ENCODE results near the gene ADCY4. TPM values are rescaled to one million over a fixed set of nuclear protein-coding genes. Genes with fewer than 3 reads are reported as not detected.

Gene ADCY4
- total RNA-seq, 1 experiment from 2014 or later: 3.4 TPM

DNA sequence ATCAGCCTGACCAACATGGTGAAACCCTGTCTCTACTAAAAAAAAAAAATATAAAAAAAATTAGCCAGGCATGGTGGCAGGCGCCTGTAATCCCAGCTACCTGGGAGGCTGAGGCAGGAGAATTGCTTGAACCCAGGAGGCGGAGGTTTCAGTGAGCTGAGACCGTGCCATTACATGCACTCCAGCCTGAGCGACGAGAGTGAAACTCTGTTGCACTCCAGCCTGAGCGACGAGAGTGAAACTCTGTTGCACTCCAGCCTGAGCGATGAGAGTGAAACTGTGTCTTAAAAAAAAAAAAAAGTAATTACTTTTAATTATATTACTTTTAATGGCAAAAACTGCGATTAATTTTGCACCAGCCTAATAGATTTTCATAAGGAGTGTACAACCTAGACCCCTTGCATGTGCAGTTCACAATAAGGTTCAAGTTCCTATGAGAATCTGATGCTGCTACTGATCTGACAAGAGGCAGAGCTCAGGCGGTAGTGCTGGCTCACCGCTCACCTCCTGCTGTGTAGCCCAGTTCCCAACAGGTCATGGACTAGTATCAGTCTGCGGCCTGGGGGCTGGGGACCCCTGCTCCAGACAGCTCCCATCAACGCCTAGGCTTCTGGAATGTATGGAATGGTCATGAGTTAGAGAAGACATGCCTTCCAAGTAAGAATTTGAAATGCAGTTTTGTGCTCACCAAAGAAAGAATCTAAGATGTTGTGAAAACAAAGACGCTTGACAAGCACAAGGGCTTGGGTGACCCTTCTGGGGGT, 13.5 kb downstream of the ADCY4 start:
- no TSS peak for BruUV-seq (replicated peaks)
- CTCF ChIA-PET: no interaction called here
- Mint-ChIP-seq H3K36me3 (ENCODE audit: insufficient read depth, unreplicated experiment) (peaks cover 7% of the 10 kb centered on the region), H3K4me1 (ENCODE audit: low read depth, unreplicated experiment) (no peaks in the 10 kb centered on the region), H3K9me3 (ENCODE audit: low read depth, unreplicated experiment) (no peaks in the 10 kb centered on the region), H3K27ac (ENCODE audit: unreplicated experiment) (no peak overlapping the region), H3K4me3 (ENCODE audit: low read depth, unreplicated experiment) (no peak overlapping the region), H3K27me3 (ENCODE audit: unreplicated experiment) (peaks cover 66% of the 10 kb centered on the region)
- DNase-seq: no peak
- intact Hi-C loops (cut with micrococcal nuclease; ENCODE audit: unreplicated experiment): no loop called here
- TF ChIP-seq CTCF (IDR thresholded peaks at IDR 0.05; ENCODE audit: unreplicated experiment): no peak

DNA sequence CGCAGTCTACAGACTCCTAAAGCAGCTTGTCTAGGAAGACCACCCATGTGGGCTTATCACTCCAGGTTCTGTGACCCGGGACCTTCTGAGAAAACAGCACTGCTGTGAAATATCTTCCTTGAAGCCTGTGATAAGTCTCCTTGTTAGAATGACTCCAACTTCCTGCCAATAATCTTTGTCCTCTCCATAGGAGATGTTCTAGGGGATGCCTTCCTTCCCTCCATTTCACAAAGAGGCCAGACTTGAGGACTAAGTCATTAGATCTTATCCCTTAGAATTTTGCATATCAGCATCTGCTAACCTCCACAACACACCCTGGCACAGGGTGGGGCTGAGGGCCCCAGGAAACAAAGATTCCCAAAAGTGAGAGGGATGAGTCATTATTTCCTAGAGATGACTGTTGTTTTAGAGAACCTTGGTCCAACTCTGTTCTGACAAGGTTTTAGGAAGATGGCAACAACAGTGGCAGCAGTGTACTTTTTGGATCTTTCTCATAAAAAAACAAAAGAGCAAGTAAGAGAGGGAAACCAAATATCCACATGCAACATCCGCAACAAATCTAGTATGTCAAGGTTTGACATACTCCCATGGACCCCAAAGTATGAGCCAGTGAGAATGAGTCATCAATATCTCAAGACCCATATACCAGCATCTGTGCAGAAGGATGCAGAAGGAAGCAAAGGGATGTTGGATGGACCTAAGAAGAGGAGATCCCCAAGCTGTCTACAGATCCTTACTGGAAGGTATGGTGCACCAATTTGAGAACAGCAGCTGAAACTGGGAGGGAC, 17.5 kb downstream of the ADCY4 start:
- no TSS peak for BruUV-seq (replicated peaks)
- Mint-ChIP-seq H3K36me3 (ENCODE audit: insufficient read depth, unreplicated experiment) (peaks cover 22% of the 10 kb centered on the region), H3K27me3 (ENCODE audit: unreplicated experiment) (peaks cover 59% of the 10 kb centered on the region), H3K4me3 (ENCODE audit: low read depth, unreplicated experiment) (no peak overlapping the region), H3K27ac (ENCODE audit: unreplicated experiment) (peak overlapping the region; percentile 44), H3K9me3 (ENCODE audit: low read depth, unreplicated experiment) (no peaks in the 10 kb centered on the region), H3K4me1 (ENCODE audit: low read depth, unreplicated experiment) (peaks cover 8% of the 10 kb centered on the region)
- intact Hi-C loops (cut with micrococcal nuclease; ENCODE audit: unreplicated experiment): no loop called here
- CTCF ChIA-PET: no interaction called here
- no peak for DNase-seq
- TF ChIP-seq CTCF (IDR thresholded peaks at IDR 0.05; ENCODE audit: unreplicated experiment): no peak

GRCh38 chr14:24316597-24316950, 18.3 kb downstream of the ADCY4 start:
- Mint-ChIP-seq H3K4me1 (ENCODE audit: low read depth, unreplicated experiment) (peaks cover 8% of the 10 kb centered on the region), H3K36me3 (ENCODE audit: insufficient read depth, unreplicated experiment) (peaks cover 27% of the 10 kb centered on the region), H3K27ac (ENCODE audit: unreplicated experiment) (no peak overlapping the region), H3K27me3 (ENCODE audit: unreplicated experiment) (peaks cover 51% of the 10 kb centered on the region), H3K4me3 (ENCODE audit: low read depth, unreplicated experiment) (no peak overlapping the region), H3K9me3 (ENCODE audit: low read depth, unreplicated experiment) (no peaks in the 10 kb centered on the region)
- no peak for DNase-seq
- CTCF ChIA-PET: interaction anchor here (1.0 to 1.5 kb wide), 2 partner anchors 9 to 115 kb away, joined by 3 to 4 read pairs; partner anchors contain the start of gene CIDEB
- no peak for TF ChIP-seq CTCF (IDR thresholded peaks at IDR 0.05; ENCODE audit: unreplicated experiment)
- BruUV-seq (replicated peaks): no TSS peak
- intact Hi-C loops (cut with micrococcal nuclease; ENCODE audit: unreplicated experiment): no loop called here

- peaks cover 50% of the 10 kb centered on the region for H3K27me3 Mint-ChIP-seq (ENCODE audit: unreplicated experiment)
- peaks cover 27% of the 10 kb centered on the region for H3K36me3 Mint-ChIP-seq (ENCODE audit: insufficient read depth, unreplicated experiment)
- intact Hi-C loops (cut with micrococcal nuclease; ENCODE audit: unreplicated experiment): no loop called here
- peaks cover 8% of the 10 kb centered on the region for H3K4me1 Mint-ChIP-seq (ENCODE audit: low read depth, unreplicated experiment)
- no peak overlapping the region for H3K27ac Mint-ChIP-seq (ENCODE audit: unreplicated experiment)
- no TSS peak for BruUV-seq (replicated peaks)
- H3K9me3 Mint-ChIP-seq (ENCODE audit: low read depth, unreplicated experiment): no peaks in the 10 kb centered on the region
- peak; percentile 38 for DNase-seq
- no peak overlapping the region for H3K4me3 Mint-ChIP-seq (ENCODE audit: low read depth, unreplicated experiment)
- no peak for TF ChIP-seq CTCF (IDR thresholded peaks at IDR 0.05; ENCODE audit: unreplicated experiment)
- CTCF ChIA-PET: interaction anchor here (0.6 to 1.5 kb wide), 3 partner anchors 8 to 220 kb away, joined by 3 to 8 read pairs (median 4); partner anchors contain the start of gene CIDEB
Observed at GRCh38 chr14:24315807-24316596, 18.9 kb downstream of the ADCY4 start.
